ENCODE measurements around the gene ADGRL2.

ADGRL2 gene

DNA sequence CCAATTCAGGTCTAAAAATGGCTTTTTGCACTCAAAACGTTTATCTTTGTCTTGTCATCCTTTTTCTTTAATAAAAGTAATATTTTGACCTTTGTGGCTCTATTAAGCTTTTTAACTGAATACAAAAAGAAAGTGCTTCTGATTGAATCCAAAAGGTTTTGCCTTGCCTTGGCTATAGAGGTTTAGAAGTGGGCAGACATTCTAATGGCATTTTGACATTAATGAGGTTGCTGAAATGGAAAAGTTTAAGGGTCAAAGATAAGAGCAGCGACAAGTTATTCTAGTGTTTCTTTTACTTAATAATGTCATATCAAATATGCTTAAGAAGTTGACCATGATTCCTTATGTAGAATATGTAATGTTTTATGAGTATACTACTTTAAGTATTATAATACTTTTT is 120.2 kb downstream of the ADGRL2 start:
- no peak for DNase-seq

DNA sequence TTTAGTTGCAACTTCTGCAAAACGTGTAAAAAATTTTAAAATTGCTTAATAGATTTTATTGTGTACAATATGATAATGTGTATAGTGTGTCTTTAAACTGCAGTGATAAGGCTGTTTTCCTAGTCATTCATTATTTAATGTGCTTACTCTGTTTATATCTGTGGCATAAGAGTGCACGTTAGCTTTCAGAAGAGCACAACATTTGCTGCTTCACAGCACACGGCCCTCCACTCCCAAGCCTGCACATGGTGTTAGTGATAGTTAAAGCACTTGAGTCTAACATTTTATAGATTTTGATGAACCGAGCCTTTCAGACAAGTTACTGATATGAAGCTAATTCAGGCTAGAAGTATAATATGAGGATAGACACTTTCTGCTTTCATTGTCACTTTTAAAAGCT is 120.6 kb downstream of the ADGRL2 start:
- DNase-seq = no peak

DNA sequence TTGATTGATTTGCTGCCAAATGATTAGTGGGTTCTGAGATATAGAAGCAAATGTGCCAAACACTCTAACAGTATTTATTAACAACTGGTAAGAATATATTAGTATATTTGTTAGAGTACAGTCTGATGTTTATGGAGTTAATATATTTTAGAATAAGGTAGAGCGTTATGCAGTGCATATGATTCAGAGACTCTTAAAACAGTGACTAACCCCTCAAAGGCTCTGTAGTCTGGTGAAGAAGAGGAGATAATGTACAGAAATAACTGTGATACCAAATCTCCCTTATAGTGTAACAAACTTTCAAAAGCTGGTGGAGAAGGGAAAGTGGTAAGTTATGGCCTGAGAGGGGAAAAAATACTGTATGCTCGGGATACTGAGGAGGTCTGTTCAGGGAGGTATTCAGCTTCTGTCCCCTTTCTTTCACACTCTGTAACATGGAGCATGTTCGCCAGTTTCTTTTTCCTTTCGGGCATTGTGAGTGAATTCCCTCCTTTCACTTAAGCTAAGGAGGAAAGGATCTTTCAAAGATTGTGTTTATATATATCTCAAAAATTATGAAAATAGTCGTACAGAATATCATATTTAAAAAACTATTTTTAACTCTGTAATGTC is 121.2 kb downstream of the ADGRL2 start:
- DNase-seq = no peak

DNA sequence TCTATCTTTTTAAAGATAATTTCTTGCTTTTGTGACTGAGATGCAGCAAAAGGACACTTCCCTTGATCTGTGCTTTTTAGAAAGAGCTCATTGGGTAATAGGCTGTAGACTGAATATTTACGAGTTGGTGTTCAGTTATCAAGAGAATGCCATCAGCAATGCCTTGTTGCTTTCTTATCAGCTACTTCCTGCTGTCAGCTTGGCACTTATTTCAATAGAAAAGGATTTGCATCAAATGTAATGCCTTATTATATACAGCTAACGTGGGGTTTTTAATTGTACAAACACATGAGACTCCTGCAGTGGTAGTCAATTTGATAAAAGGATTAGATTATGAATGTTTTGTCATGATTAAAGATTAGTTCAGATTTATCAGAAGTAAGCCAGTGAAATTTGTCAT is 122.2 kb downstream of the ADGRL2 start:
- DNase-seq = no peak

DNA sequence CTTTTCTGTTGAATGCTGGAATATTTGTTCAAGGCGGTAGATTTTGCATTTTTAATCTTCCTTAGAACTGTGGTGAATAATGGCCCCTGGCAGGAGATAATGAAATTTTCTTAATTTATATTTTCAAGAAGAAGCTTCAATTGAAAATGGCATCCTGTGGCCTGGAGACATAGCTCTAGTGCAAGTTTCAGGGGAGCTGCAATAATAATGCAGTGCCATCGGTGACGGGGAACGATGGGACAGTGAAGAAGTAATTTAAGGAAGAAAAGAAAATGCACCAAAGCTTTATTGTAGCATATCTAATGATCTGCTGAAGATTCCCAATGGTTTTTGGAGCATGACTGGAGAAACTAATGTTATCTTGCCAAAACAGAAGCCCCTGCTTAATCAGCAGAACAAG is 128.4 kb downstream of the ADGRL2 start:
- no peak for DNase-seq

DNA sequence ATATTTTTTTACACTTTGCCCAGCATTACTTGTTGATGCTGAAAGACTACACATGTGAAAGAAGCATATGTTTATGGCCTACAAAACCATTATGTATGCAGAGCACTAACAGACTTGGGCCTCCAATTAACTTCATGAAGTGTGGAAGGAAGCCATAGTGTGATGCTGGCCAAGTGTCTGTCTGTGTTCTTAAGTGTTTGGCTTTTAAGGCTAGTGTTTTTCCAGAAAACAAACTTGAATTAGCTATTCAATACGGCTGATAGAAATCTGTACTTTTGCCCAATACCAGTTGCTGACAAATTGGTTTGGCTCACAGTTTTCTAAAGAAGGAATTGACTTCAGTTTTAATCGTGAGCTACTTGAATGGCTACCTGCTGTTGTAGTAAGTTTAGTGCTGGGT is 136.1 kb downstream of the ADGRL2 start:
- DNase-seq = peak in 1 of 2 donors; percentile 37

DNA sequence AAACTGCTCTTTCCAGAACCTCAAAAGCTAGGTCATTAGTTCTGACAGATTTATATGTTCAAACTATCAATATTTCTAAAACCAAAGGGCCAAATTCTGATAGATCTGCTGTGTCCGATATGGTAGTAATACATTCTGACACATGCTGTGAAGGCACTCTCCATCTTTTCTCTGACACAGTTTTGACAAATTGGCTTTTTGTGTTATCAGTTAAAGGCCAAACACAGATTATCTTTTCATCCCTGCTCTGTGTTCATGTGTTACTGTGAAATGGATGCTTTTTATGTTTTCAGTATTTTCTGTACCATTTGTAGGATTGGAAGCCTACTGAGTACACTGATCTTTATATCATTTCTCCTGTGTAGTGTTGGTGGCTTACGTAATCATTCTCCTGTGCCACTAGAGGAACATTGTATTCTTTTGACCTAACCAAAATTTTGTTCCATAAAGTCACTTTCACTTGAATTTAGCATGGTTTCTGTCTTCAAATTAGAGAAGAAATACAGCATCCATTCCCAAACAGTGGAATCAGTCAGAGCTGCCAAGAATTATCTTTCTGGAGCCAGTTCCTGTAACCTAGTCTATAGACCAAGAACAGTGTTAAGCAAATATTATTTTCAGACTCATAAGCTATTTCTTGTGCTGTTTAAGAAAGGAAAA is 137.2 kb downstream of the ADGRL2 start:
- no peak for DNase-seq

DNA sequence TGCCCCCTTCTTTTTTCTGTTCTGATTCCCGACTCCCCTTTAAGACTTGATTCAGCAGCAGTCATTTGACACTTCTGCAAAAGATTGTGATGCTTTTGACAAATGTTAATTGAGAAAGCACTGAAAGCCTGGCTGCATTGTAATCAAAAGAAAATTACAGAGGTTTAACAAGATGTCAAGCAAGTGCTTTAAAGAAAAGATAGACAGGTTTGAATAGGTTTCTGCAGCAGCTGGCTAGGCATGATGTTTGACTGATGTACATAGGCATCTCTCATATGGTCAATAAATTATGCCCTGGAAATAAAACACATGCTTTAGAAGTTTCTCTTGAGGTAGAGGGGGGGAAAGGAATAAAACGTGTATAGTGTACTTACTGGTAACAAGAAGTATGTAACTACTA is 147.8 kb downstream of the ADGRL2 start:
- DNase-seq = no peak

DNA sequence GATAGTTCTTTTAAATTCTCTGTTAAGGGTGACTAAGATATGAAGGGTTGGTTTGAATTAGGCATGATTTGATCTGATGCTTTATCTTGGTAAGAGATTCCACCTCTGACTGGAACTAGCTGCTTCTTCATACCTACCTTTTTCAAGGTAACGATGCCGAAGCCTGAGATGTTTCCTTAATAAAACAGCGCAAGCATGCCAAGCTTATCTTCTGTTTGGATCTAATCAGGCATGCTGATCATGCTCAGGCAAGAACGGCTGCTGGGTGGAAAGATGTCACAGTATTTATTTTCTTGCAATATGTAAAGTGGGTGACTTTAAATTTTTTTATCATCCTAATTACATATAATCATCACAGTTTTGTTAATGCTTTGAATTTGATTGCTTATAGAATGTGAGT is 148.7 kb downstream of the ADGRL2 start:
- DNase-seq = no peak

DNA sequence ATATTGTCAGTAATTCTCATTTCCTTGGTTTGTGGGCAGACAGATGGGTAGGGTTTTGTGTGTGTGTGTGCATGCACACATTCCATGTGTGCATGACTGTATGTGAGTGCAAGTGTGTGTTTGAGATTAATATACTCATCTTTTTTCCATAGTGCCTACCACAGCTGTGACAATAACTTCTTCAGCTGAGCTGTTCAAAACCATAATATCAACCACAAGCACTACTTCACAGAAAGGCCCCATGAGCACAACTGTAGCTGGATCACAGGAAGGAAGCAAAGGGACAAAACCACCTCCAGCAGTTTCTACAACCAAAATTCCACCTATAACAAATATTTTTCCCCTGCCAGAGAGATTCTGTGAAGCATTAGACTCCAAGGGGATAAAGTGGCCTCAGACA is 149.3 kb downstream of the ADGRL2 start:
- DNase-seq = no peak

DNA sequence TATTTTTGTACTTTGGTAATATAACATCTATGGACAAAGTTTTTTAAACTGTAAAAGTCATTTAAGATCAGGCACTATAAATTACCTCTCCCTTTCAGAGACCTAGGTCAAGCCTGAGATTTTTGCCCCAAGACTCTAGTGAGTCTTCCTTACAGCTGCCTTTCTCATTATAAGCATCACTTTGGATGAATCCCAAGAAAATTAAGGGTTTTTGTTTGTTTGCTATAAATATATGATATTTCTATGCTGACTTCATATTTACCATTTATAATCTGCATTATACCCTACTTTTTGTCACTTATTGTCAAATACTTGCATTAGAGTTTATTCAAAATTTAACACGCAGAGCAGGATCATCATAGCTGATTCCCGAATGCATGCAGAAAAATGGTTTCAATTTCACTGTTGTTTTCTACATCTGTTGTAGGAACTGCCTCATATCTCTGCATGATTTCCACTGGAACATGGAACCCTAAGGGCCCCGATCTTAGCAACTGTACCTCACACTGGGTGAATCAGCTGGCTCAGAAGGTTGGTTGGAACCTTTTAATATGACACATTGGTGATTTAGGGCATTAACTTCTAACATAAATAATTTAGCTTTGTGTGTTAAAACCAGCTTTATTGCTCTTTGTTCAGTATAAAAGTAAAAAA is 150.0 kb downstream of the ADGRL2 start:
- DNase-seq = no peak

DNA sequence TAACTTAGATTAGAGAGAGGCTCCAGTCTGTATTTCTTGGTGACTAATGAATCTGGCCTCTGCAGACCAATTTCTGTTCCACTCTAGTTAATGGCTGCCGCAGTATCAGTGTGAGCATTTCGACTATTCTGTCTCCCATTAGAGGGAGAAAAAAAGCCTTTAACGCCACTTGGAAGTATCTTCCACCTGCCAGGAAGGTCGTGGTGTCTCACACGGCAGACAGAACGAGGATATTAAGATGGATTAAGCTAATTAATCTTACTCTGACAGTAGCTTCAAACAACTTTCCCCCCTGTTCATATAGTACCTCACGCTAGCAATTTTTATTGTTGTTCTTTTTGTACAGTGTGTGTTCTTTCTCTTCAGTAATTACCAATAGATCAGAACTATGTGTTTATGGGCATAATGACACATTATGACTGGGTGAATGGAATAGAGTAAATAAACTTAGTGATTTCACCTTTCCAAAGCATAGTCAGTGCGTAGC is 153.8 kb downstream of the ADGRL2 start:
- no peak for DNase-seq

DNA sequence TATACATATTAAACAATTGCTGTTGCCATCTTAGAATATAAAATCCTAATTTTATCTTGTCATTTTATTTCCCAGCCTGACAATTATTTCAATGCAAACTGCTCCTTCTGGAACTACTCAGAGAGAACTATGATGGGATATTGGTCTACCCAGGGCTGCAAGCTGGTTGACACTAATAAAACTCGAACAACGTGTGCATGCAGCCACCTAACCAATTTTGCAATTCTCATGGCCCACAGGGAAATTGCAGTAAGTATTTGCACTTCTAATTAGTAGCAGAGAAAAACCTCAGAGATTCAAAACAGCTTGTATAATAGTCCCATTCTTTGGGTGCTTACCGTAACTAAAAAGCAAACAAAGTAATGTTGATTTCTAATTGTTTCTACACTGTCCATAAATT is 167.2 kb downstream of the ADGRL2 start:
- no peak for DNase-seq

DNA sequence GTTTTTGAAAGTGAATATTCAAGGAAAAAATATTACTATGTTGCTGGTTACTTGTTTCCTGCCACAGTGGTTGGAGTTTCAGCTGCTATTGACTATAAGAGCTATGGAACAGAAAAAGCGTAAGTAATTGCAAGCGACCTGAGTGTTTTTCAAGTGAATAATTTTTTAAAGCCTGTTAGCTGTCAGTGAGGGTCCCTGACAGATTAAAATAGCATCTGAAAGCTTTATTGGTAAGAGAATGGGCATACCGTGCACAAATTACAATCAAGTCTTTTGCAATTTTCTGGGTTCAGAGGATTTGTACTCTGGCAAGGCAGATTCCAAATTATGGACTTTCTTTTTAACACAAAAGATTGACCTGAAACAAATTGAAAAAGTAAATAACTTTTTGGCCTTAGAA is 169.7 kb downstream of the ADGRL2 start:
- DNase-seq = no peak

DNA sequence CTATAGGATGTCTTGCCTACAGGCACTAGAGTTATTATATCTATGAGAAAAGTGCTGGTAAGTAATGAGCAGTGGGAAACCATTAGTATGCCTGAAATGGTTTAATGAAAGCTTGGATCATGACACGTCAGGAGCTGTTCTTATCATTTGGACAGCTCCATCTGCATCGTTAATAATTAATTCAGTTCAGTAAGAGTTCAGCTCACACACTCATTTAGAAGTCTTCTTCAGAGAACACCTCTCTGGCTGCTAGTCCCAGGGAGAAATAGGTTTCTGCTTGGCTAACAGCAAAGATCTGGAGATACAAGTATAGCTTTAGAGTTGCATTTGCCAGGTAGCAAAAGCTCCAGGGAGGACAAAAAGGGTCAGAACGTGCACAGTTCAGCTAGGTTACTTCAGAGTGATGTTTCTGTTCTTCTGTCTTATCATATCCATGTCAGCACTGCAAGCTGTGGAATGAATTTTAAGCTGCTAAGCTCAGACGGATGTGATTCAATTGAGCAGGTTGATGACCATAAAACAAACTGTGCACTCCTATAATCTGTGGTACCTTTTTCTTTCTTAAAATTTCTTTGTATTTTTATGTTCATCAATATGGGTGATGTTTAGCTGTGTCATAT is 173.6 kb downstream of the ADGRL2 start:
- DNase-seq = no peak

DNA sequence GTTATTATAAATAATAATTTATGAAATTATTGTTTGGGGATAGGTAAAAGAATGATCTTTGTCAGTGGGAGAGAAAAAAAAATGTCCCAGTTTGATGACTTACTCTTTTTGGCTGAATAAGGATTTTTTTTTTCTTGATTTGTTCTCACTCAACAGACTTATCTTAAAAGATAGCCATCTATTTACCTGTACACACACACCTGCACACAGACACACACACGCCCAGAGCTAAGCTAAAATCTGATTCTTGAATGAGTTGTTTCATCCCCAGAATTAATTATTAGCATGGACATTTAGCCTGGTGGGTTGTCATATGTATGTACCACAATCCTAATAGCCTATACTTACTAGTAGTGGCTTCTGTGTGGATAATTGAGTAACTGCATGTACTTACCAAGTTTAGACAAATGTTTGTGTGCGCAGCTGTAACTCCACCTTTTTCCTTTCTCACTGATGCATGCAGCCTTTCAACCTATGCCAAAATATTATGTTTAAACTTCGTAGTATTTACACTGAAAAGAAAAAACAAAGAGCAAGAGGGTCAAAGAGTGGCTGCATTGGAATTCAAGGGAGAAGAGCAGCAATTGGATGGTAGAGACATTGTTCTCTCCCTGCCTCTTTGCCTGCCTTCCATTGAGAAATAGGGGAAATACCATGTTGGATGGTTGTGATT is 174.3 kb downstream of the ADGRL2 start:
- no peak for DNase-seq

DNA sequence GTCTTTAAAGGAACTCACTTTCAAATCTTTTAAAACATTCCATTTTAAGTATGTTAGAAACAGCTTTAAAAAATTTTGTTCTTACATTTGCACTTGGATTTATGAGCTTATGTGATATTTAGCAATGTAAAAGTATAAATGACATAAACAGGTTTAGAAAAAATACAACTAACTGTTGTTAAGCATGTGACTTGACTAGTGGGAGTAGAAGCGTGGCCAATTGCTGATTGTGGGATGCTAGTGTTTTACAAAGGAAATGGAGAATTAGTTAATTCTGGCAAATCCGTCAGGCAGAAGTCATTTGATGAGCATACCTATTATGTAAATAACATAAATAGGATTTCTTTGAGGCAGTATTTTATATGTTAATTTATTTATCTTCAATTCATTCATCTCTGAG is 175.8 kb downstream of the ADGRL2 start:
- DNase-seq = no peak

DNA sequence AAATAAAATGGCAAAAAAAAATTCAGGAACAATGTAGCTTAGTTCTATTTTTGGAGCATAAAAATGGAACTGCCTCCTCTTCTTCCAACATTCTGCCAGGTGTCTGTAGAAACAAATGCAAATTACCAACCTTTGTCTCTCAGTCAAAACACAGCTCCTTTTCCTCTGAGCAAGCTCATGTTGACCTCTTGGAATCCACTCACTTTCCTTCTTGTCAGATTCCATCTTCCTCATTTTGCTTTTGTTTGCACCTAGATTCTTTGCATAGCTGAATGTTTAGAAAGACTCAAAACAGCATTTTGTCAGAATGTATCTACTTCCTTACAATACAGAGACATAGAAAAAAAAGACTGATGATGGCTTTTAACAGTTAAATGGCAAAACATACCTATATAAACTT is 178.2 kb downstream of the ADGRL2 start:
- DNase-seq = no peak

DNA sequence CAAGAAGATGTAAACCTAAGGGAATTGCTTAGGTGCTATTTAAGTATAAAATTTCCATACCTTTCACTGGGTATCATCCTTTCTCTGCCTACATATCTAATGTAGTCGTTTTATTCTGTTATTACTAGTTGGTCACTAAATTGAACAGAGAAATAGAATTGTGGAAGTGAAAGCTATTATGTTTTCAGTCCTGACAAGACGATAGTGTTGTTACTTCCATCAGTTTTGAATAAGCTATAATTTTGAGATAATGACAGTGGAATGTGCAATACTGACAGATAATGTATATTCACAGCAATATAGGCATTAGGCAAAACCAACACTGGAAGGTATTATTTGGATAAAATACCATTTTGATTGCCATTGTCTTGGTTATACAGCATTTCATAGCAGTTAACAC is 181.8 kb downstream of the ADGRL2 start:
- DNase-seq = no peak

DNA sequence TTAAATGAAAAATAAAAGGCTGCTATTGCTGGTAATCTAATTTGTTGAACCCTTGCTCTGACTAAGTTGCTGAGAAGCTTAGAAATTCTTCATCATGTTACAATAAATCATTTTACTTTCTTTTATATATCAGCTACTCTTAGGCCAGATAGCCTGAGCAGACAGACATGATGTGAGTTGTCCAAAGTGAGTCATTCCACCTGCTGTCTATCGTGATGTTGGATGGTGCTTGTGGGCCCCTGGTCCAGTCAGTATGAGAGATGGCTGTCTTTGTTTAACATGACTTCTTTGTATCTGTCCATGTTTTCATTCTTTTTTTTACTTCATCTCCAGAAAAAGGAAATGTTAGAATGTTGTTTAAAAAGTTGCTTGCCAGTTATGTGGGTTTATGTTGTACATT is 188.8 kb downstream of the ADGRL2 start:
- DNase-seq = no peak

DNA sequence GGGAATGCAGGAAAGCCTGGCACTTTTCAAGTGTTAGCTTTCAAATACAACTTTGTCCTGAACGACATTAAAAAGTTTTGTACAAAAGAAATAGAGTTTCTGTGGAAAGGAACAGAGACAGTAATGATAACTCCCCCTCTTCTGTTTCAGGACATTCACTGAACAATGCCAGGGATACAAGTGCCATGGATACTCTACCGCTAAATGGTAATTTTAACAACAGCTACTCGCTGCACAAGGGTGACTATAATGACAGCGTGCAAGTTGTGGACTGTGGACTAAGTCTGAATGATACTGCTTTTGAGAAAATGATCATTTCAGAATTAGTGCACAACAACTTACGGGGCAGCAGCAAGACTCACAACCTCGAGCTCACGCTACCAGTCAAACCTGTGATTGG is 189.5 kb downstream of the ADGRL2 start:
- no peak for DNase-seq

DNA sequence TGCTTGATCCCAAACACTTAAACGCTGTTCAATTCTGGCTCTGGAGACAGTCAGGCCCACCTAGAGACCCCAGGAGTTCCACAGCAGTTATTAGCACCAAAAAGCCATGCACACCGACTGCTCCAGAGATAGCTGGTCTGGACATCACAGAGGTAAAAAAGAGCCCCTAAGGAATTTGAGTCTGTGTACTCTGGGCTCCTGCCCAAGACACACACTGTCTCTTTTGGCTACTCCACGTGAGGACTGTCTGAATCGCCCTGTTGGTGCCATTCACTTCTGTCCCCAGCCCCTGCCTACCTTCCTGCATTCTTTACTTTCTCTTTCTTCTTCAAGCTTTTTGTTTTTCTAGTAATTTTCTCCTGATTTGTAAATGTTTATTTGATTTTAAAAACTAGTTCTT is 197.4 kb downstream of the ADGRL2 start:
- DNase-seq = no peak

DNA sequence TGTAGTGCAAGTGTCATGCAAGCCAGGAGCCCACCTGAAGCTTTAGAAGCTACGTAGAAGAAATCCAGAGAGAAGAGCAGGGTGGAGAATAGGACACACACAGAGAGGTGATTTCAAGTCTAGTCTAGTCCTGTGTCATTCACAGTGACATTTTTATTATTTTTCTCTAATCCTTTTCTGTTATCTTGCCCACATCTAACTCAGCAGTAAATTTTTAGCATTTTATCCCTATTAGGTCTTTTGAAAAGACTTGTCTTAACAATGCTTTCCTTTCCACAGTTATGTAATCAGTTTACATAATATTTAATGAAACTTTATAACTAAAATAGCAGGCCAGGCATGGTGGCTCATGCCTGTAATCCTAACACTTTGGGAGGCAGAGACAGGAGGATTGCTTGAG is 198.6 kb downstream of the ADGRL2 start:
- DNase-seq = no peak

Data from hippocampal formation (tissue), 2 donors.